HG03565 (cell line): ENCODE measurements around the gene ASF1A.

Source experiments
- ATAC-seq: cut with Tn5 transposase; IDR thresholded peaks from one replicate; pipeline ENCODE4 v1.9.1; 2021; ENCODE audit warnings: mild to moderate bottlenecking, moderate library complexity; ENCODE audit not compliant: unreplicated experiment

Gene ASF1A

GRCh38 chr6:118881440-118882313 is 12.3 kb upstream of the ASF1A start:
- ATAC-seq: peak; percentile 78

- ATAC-seq: no peak
These were observed 11.5 kb upstream of the ASF1A start for GRCh38 chr6:118882314-118882905.

GRCh38 chr6:118886641-118887040 is 7.3 kb upstream of the ASF1A start:
- no peak for ATAC-seq

GRCh38 chr6:118889163-118889562 is 4.8 kb upstream of the ASF1A start:
- ATAC-seq: no peak

- ATAC-seq: no peak
These were observed 2.8 kb upstream of the ASF1A start for GRCh38 chr6:118890997-118891790.

GRCh38 chr6:118892355-118892991 is 1.5 kb upstream of the ASF1A start:
- no peak for ATAC-seq

- ATAC-seq: peak; percentile 2
These were observed 717 bp upstream of the ASF1A start for GRCh38 chr6:118893064-118893806.

- peak; percentile 27 for ATAC-seq
These were observed 691 bp downstream of the ASF1A start for GRCh38 chr6:118894425-118895260.

- ATAC-seq: no peak
These were observed 1.3 kb downstream of the ASF1A start for GRCh38 chr6:118895261-118895560.

GRCh38 chr6:118895859-118896258 is 1.9 kb downstream of the ASF1A start:
- no peak for ATAC-seq

GRCh38 chr6:118896339-118897136 is 2.6 kb downstream of the ASF1A start:
- ATAC-seq: peak; percentile 18

- no peak for ATAC-seq
These were observed 3.4 kb downstream of the ASF1A start for GRCh38 chr6:118897386-118897785.

GRCh38 chr6:118899948-118900347 is 6.0 kb downstream of the ASF1A start:
- no peak for ATAC-seq

GRCh38 chr6:118902726-118903125 is 8.8 kb downstream of the ASF1A start:
- no peak for ATAC-seq

GRCh38 chr6:118903138-118903537 is 9.2 kb downstream of the ASF1A start:
- no peak for ATAC-seq

GRCh38 chr6:118903691-118904090 is 9.7 kb downstream of the ASF1A start:
- no peak for ATAC-seq

- ATAC-seq: no peak
These were observed 11.1 kb downstream of the ASF1A start for GRCh38 chr6:118905084-118905483.

GRCh38 chr6:118905851-118906250 is 11.9 kb downstream of the ASF1A start:
- no peak for ATAC-seq

GRCh38 chr6:118908441-118908840 is 14.5 kb downstream of the ASF1A start:
- no peak for ATAC-seq
